ENCODE data around the gene RAET1E. TPM values are rescaled to one million over a fixed set of nuclear protein-coding genes. Genes with fewer than 3 reads are reported as not detected.
"Not testable (repeated sequence)": the region's sequence is repeated elsewhere in the genome, so short reads cannot be mapped to it uniquely, and the experiment has no call there.

RAET1E gene
- total and polyA plus RNA-seq, 12 donors, result 0.15 to 1.4 (median 0.41) TPM; not detected in 3

DNA sequence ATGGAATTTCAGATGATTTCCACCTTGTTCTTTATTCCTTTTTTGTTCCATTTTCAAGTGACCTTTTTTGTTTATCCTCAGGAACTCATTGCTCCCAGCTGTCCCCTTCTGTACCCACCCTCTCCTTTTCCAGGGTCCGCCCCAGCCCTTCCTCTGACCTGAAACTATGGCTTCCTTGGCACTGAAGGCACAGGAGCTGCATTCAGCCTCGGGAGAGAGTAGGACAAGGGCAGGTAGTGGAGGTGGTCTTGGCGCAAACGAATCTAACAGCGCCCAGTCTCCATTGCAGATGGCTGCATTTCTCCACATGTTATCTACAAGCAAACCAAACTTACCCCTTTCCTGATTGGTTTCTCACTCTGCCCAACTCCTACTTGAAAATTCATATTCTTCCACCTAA is 35.1 kb upstream of the RAET1E start:
- intact Hi-C loops (cut with DNase I), result loop anchor here in 2 of 10 donors (5.0 to 10.0 kb wide), 2 partner anchors 96 to 402 kb away; no protein-coding TSS in a partner anchor
- Histone ChIP-seq H3K27ac (no peak overlapping the region), H3K9me3 (no peaks in the 10 kb centered on the region), H3K27me3 (peaks cover 3 to 97% (median 90%) of the 10 kb centered on the region in 7 donors), H3K4me1 (peaks cover 0 to under 1% (median 0%) of the 10 kb centered on the region in 9 donors), H3K36me3 (no peaks in the 10 kb centered on the region), H3K4me3 (no peak overlapping the region)
- TF ChIP-seq, protein P1, sequence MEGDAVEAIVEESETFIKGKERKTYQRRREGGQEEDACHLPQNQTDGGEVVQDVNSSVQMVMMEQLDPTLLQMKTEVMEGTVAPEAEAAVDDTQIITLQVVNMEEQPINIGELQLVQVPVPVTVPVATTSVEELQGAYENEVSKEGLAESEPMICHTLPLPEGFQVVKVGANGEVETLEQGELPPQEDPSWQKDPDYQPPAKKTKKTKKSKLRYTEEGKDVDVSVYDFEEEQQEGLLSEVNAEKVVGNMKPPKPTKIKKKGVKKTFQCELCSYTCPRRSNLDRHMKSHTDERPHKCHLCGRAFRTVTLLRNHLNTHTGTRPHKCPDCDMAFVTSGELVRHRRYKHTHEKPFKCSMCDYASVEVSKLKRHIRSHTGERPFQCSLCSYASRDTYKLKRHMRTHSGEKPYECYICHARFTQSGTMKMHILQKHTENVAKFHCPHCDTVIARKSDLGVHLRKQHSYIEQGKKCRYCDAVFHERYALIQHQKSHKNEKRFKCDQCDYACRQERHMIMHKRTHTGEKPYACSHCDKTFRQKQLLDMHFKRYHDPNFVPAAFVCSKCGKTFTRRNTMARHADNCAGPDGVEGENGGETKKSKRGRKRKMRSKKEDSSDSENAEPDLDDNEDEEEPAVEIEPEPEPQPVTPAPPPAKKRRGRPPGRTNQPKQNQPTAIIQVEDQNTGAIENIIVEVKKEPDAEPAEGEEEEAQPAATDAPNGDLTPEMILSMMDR (IDR thresholded peaks at IDR 0.05), result no peak
- 46 to 47% methylated on average over 5 of the region's 5 CpGs for WGBS, 2 donors
- no peak for DNase-seq
- ATAC-seq, result no peak

DNA sequence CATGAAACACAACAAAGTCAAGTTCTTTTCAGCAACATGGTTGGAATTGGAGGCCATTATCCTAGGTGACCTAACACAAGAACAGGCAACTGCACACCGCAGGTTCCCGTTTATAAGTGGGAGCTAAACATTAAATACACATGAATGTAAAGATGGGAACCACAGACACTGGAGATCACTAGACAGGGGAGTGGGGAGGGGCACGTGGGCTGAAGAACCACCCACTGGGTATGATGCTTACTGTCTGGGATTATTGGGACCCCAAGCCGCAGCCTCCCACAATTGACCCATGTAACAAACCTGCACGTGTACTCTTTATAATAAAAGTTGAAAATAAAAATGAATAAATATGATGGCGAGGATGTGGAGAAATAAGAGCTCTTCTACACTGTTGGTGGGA is 33.6 kb upstream of the RAET1E start:
- ATAC-seq, result no peak
- WGBS, 2 donors, result 66 to 71% methylated on average over 6 of the region's 6 CpGs
- Histone ChIP-seq H3K27ac (no peak overlapping the region), H3K27me3 (peaks cover 0 to 96% (median 77%) of the 10 kb centered on the region in 7 donors), H3K4me3 (no peak overlapping the region), H3K9me3 (no peaks in the 10 kb centered on the region), H3K36me3 (no peaks in the 10 kb centered on the region), H3K4me1 (peaks cover 0 to under 1% (median 0%) of the 10 kb centered on the region in 9 donors)
- intact Hi-C loops (cut with DNase I), result loop anchor here in 2 of 10 donors (5.0 to 10.0 kb wide), 2 partner anchors 94 to 403 kb away; no protein-coding TSS in a partner anchor
- TF ChIP-seq, protein P1 (IDR thresholded peaks at IDR 0.05), result no peak
- no peak for DNase-seq

DNA sequence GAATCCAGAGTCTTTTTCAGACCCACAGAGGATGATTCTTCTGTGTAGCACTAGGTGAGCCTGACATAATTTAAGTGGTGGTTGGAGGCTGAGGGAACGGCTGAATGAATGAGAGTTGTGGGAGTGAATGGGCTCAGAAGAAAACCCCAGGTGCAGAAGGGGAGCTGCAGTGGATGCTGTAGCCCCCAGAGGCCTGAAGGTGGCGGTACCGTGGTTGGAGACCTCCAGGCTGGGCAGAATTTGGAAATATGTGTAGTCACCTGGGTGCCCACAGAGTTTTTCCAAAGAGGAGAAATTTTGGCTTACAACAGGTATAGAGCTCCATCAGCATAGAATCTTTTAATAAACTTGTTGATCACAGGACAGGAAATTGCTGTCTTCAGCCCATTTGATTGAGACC is 31.5 kb upstream of the RAET1E start:
- no peak for DNase-seq
- Histone ChIP-seq H3K27me3 (peaks cover 0 to 92% (median 56%) of the 10 kb centered on the region in 7 donors), H3K9me3 (no peaks in the 10 kb centered on the region), H3K36me3 (no peaks in the 10 kb centered on the region), H3K27ac (no peak overlapping the region), H3K4me3 (no peak overlapping the region), H3K4me1 (peaks cover 0 to 22% (median 12%) of the 10 kb centered on the region in 9 donors)
- ATAC-seq, result no peak
- TF ChIP-seq, protein P1 (IDR thresholded peaks at IDR 0.05), result peak in 7 of 9 donors; percentile 10 to 33 (median 19)
- intact Hi-C loops (cut with DNase I), result loop anchor here in 7 of 10 donors (5.0 to 10.0 kb wide), 5 partner anchors 97 to 385 kb away; partner anchors contain the start of genes GINM1 (in 1 of the 7), LATS1 (in 1 of the 7) and PPIL4 (in 1 of the 7)
- WGBS, 2 donors, result 6 to 9% methylated on average over 3 of the region's 3 CpGs

DNA sequence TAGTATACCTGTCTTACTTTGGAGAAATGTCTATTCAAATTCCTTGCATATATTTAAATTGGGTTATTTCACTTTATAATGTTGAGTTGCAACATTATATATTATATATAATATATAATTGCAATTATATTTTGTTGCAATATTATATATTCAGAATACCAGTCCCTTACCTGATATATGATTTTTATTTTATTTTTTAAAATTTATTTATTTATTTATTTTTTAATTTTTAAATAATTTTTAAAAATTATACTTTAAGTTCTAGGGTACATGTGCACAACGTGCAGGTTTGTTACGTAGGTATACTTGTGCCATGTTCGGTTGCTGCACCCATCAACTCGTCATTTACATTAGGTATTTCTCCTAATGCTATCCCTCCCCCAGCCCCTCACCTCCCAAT is 29.1 kb upstream of the RAET1E start:
- Histone ChIP-seq H3K4me1 (peaks cover 3 to 33% (median 23%) of the 10 kb centered on the region in 9 donors), H3K27me3 (peaks cover 0 to 92% (median 37%) of the 10 kb centered on the region in 7 donors)
- H3K27ac ChIP-seq, DNase-seq, H3K4me3 ChIP-seq, H3K36me3 ChIP-seq, ATAC-seq, H3K9me3 ChIP-seq: not testable (repeated sequence)
- intact Hi-C loops (cut with DNase I), result loop anchor here in 9 of 10 donors (2.0 to 10.0 kb wide), 8 partner anchors 86 to 382 kb away; partner anchors contain the start of genes GINM1 (in 1 of the 9), LATS1 (in 1 of the 9) and PPIL4 (in 1 of the 9)
- WGBS, 2 donors, result 78 to 87% methylated on average over 4 of the region's 4 CpGs

Data from heart right ventricle (tissue), 16 donors.